Naive thymus-derived CD8-positive, alpha-beta T cell (primary cell): ENCODE data around the gene GPR176. TPM values are rescaled to one million over a fixed set of nuclear protein-coding genes. Genes with fewer than 3 reads are reported as not detected.
A peak's percentile ranks its signal among the peaks of the same experiment; 100 is the strongest.
"Not testable (repeated sequence)": the region's sequence is repeated elsewhere in the genome, so short reads cannot be mapped to it uniquely, and the experiment has no call there.

Experiments used
- ATAC-seq, 2 donors: fragments of 150-1000 bp; cut with Tn5 transposase in 1 of 2; sonication (Bioruptor Pico), chemical (Tn5 transposase) in 1 of 2; 1 replicate in 1 of 2; 2 replicates in 1 of 2; pipeline ENCODE4 v1.10.0; 2021; ENCODE audit warnings: mild to moderate bottlenecking in 2 of 2, moderate library complexity in 2 of 2
- POLR2A ChIA-PET: fragments of 350-600 bp; sonication (Branson Sonifier 250); formaldehyde crosslinking; loops from one replicate; lab custom pipeline; 2021; ENCODE audit warnings: antibody characterized with exemption; lab: Charles Lee
- DNase-seq, 10 donors: peaks; one replicate each; pipeline versions ENCODE4 v3.0.0 to v3.0.0-alpha.2; 2020 to 2022
- H3K27ac Mint-ChIP-seq, 10 donors: one replicate each; pipeline ENCODE4 v1.8.0; 2020 to 2022; ENCODE audit warnings: mild to moderate bottlenecking in 10 of 10, mixed read lengths in 10 of 10, moderate library complexity in 4 of 10, inconsistent platforms in 1 of 10
- H3K27me3 Mint-ChIP-seq, 5 donors: one replicate each; pipeline ENCODE4 v1.8.0; 2021 to 2022; ENCODE audit warnings: mixed read lengths in 5 of 5
- H3K36me3 Mint-ChIP-seq, 3 donors: one replicate each; pipeline ENCODE4 v1.8.0; 2020 to 2022; ENCODE audit warnings: mixed read lengths in 3 of 3, mild to moderate bottlenecking in 2 of 3, inconsistent platforms in 1 of 3
- H3K4me1 Mint-ChIP-seq, 4 donors: one replicate each; pipeline ENCODE4 v1.8.0; 2021 to 2022; ENCODE audit warnings: mixed read lengths in 4 of 4
- H3K4me3 Mint-ChIP-seq, 10 donors: one replicate each; pipeline ENCODE4 v1.8.0; 2020 to 2022; ENCODE audit warnings: mild to moderate bottlenecking in 10 of 10, mixed read lengths in 10 of 10, moderate library complexity in 6 of 10, inconsistent platforms in 1 of 10
- H3K9me3 Mint-ChIP-seq, 9 donors: one replicate each; pipeline ENCODE4 v1.8.0; 2020 to 2022; ENCODE audit warnings: mixed read lengths in 9 of 9, mild to moderate bottlenecking in 3 of 9, inconsistent platforms in 1 of 9, moderate library complexity in 1 of 9
- polyA plus RNA-seq, 3 donors: library from polyadenylated mRNA; unstranded; fragments of 300-500 nt; fragmentation: Illumina TruSeq; gene quantifications; one replicate each; pipeline ENCODE4 v1.2.3, GENCODE V29; 2021
- total RNA-seq, 8 experiments: library from RNA in 2 of 8; stranded (reverse) in 2 of 8; gene quantifications; one replicate each; pipeline ENCODE4 v1.2.3 and lab custom pipeline; 2021 to 2026

The GPR176 gene
- total and polyA plus RNA-seq, 5 experiments from 2014 or later: not detected

DNA sequence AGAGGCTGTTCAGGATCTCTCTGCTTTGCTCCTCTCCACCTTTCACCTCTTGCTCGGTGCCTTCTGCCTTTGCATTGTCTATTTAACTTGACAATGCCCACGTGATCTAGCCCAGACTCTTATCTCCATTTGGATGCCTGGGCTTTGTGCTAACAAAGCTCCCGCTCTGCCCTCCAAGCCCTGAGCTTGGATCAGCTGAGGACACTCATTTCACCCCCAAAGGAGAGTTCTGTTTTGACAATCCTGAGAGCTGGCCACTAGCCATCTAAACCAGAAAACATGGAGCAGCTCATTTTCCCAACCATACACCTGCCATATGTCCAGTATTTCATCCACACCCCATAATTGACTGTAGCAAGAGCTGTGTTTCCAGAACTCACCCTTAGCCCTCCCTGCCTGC, 12.8 kb downstream of the GPR176 start:
- Mint-ChIP-seq H3K9me3 (no peaks in the 10 kb centered on the region), H3K27me3 (peaks cover 0 to 9% (median 3%) of the 10 kb centered on the region in 5 donors), H3K4me3 (no peak overlapping the region), H3K4me1 (no peaks in the 10 kb centered on the region), H3K27ac (no peak overlapping the region), H3K36me3 (no peaks in the 10 kb centered on the region)
- DNase-seq (no peak), ATAC-seq (no peak)
- POLR2A ChIA-PET: no interaction called here

DNA sequence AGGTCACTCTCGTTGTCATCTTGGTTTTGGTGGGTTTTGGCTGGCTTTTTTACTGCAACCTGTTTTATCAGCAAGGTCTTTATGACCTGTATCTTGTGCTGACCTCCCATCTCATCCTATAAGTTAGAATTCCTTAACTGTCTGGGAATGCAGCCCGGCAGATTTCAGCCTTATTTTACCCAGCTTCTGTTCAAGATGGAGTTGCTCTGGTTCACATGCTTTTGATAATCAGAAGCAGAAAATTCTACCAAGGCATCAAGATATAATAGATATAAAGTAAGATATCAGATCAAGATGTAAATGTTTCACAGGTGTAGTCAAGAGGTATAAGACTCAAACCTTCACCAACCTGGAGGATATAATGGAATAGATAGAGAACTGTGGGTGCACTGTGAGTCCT, 16.0 kb downstream of the GPR176 start:
- no peak overlapping the region for H3K27ac Mint-ChIP-seq
- ATAC-seq (no peak), DNase-seq (no peak)
- no peaks in the 10 kb centered on the region for H3K4me1 Mint-ChIP-seq
- peaks cover 0 to 6% (median 3%) of the 10 kb centered on the region in 5 donors for H3K27me3 Mint-ChIP-seq
- no peaks in the 10 kb centered on the region for H3K36me3 Mint-ChIP-seq
- no peak overlapping the region for H3K4me3 Mint-ChIP-seq
- POLR2A ChIA-PET: no interaction called here
- no peaks in the 10 kb centered on the region for H3K9me3 Mint-ChIP-seq

DNA sequence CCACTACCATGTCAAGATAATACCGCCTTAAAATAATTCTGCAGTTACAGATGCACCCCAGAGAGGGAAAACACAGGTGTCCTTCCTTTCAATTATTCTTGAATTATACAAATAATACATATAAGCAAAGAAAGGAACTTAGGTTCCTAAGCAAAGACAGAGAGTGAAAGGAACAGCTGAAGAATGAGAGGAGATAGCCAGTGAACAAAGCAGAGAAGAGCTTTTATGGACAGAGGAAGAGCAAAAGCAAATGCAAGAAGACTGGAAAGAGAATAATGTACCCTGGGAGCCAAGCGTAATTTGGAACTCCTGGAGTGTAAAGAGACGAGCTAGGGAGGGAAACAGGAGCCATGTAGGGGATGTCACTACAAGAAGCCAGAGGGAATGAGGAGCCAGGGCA, 21.7 kb downstream of the GPR176 start:
- H3K27ac Mint-ChIP-seq: peak overlapping the region in 1 of 10 donors; percentile 84
- ATAC-seq (no peak), DNase-seq (no peak)
- H3K36me3 Mint-ChIP-seq: no peaks in the 10 kb centered on the region
- H3K27me3 Mint-ChIP-seq: peaks cover 5 to 21% (median 9%) of the 10 kb centered on the region in 5 donors
- POLR2A ChIA-PET: no interaction called here
- no peaks in the 10 kb centered on the region for H3K4me1 Mint-ChIP-seq
- no peaks in the 10 kb centered on the region for H3K9me3 Mint-ChIP-seq
- no peak overlapping the region for H3K4me3 Mint-ChIP-seq

DNA sequence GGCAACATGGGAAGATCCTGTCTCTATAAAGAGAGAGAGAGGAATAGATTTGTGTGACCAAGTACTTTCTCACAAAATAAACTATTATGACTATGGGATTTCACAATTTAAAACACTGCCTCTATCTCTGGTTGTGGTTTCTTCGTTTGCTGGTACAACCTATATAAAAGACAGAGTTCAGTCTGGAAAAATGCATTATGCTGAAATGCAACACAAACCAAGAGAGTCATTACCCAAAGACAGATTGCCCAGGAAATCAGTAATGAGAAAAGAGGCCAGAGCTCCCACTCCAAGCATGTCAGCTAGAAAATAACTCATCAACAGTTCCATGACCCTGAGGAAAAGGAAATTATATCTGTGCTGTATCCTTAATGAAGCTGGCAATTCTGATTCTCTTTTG, 23.2 kb downstream of the GPR176 start:
- Mint-ChIP-seq H3K9me3 (no peaks in the 10 kb centered on the region), H3K4me1 (no peaks in the 10 kb centered on the region), H3K36me3 (no peaks in the 10 kb centered on the region), H3K4me3 (no peak overlapping the region), H3K27ac (no peak overlapping the region), H3K27me3 (peaks cover 5 to 21% (median 9%) of the 10 kb centered on the region in 5 donors)
- ATAC-seq (no peak), DNase-seq (no peak)
- POLR2A ChIA-PET: no interaction called here

DNA sequence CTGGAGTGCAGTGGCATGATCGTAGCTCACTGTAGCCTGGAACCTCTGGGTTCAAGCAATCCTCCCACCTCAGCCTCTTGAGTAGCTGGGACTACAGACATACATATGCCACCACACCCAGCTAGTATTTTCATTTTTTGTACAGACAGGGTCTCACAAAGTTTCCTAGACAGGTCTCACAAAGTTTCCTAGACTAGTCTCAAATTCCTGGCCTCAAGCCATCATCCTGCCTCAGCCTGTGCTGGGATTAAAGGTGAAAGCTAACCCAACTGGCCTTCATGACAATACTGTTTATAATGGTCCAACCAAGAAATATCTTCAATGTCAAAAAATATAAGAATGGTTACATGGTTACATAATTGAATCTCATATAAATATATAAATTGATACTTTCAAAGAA, 24.0 kb downstream of the GPR176 start:
- Mint-ChIP-seq H3K4me3 (no peak overlapping the region), H3K9me3 (no peaks in the 10 kb centered on the region), H3K27me3 (peaks cover 5 to 21% (median 9%) of the 10 kb centered on the region in 5 donors), H3K4me1 (no peaks in the 10 kb centered on the region), H3K36me3 (no peaks in the 10 kb centered on the region), H3K27ac (no peak overlapping the region)
- POLR2A ChIA-PET: no interaction called here
- ATAC-seq (no peak), DNase-seq (no peak)

DNA sequence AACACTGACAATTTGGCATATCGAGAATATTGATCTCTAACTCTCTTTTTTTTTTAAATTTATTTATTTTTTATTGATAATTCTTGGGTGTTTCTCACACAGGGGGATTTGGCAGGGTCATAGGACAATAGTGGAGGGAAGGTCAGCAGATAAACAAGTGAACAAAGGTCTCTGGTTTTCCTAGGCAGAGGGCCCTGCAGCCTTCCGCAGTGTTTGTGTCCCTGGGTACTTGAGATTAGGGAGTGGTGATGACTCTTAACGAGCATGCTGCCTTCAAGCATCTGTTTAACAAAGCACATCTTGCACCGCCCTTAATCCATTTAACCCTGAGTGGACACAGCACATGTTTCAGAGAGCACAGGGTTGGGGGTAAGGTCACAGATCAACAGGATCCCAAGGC, 27.0 kb downstream of the GPR176 start:
- H3K27ac Mint-ChIP-seq, H3K4me1 Mint-ChIP-seq, H3K9me3 Mint-ChIP-seq, ATAC-seq, POLR2A ChIA-PET, DNase-seq, H3K36me3 Mint-ChIP-seq, H3K4me3 Mint-ChIP-seq: not testable (repeated sequence)
- peaks cover 0 to 12% (median 2%) of the 10 kb centered on the region in 5 donors for H3K27me3 Mint-ChIP-seq

DNA sequence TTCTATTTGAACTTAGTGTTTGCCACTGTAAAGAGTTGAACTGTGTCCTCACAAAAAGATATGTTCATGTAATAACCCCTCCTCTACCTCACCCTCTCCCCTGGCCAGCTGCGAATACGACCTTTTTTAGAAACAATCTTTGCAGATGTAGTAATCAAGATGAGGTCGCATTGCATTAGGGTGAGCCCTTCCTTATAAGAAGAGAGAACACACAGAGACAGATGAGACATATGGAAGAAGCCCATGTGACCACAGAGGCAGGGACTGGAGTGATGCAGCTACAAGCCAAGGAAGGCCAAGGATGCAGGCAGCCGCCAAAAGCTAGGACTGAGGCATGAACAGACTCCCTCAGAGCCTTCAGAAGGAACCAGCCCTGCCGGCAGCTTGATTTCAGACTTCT, 27.6 kb downstream of the GPR176 start:
- no peak overlapping the region for H3K4me3 Mint-ChIP-seq
- POLR2A ChIA-PET: no interaction called here
- H3K27me3 Mint-ChIP-seq: peaks cover 0 to 6% (median 2%) of the 10 kb centered on the region in 5 donors
- ATAC-seq (no peak), DNase-seq (no peak)
- H3K4me1 Mint-ChIP-seq: no peaks in the 10 kb centered on the region
- H3K36me3 Mint-ChIP-seq: no peaks in the 10 kb centered on the region
- no peaks in the 10 kb centered on the region for H3K9me3 Mint-ChIP-seq
- no peak overlapping the region for H3K27ac Mint-ChIP-seq

DNA sequence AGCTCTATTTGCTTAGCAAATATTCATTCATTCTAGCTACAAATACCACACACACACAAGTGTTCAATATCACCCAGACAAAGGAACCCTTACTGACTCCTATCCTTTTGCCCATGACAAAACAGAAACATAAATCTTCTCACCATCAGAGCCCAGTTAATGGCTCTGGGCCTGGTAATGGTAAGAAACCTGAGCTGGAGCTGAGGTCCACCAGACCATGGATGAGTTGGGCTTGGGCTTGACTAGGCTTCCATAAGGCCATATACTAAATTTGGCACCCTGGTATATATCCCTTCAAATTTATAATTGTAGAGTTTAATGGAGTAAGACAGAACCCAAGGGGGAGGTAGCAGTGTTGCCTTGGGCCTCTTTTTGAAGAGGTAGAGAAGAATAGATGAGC, 29.4 kb downstream of the GPR176 start:
- Mint-ChIP-seq H3K9me3 (no peaks in the 10 kb centered on the region), H3K27ac (no peak overlapping the region), H3K4me1 (no peaks in the 10 kb centered on the region), H3K4me3 (no peak overlapping the region), H3K36me3 (no peaks in the 10 kb centered on the region), H3K27me3 (peaks cover 0 to 1% (median 0%) of the 10 kb centered on the region in 5 donors)
- DNase-seq (no peak), ATAC-seq (no peak)
- POLR2A ChIA-PET: no interaction called here

DNA sequence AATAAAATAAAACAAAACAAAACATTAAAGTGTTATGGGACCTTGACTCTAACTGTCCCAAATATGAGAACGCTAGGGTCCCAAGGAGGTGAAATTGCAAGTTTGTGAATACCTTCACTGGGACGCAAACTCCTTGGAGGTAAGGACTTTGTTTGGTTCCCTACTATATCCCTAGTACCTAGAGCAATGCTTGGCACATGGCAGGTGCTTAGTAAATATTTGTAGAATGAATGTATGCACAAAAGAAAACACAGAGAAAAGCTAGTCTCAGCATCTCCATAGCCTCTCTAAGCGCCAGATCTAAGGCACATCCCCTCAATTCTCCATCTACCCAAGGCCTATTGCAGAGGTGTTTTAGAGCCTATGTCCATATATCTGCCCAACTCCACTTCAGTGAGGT, 30.5 kb downstream of the GPR176 start:
- H3K36me3 Mint-ChIP-seq: no peaks in the 10 kb centered on the region
- H3K4me1 Mint-ChIP-seq: no peaks in the 10 kb centered on the region
- H3K9me3 Mint-ChIP-seq: no peaks in the 10 kb centered on the region
- H3K27me3 Mint-ChIP-seq: peaks cover 0 to 1% (median 0%) of the 10 kb centered on the region in 5 donors
- no peak overlapping the region for H3K4me3 Mint-ChIP-seq
- DNase-seq (no peak), ATAC-seq (no peak)
- POLR2A ChIA-PET: no interaction called here
- H3K27ac Mint-ChIP-seq: no peak overlapping the region

DNA sequence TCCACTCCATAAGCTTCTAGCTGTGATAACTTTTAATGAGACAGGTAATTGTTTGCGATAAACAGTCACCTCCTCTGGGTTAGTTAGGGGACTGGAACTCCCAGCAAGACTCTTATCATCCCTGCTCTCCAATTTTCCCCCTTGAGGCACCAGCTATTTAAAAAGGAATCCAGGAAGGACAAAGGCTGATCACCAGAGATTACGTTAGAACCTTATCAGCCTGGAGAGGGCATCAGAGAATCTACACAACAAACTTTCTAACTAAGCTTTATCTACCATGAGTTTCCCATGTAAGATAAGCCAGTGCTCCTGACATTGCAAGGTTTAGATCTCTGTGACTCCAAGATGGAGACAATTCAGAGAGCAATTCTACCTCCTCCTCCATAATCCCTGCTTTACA, 31.3 kb downstream of the GPR176 start:
- POLR2A ChIA-PET: no interaction called here
- ATAC-seq: no peak
- no peak for DNase-seq
- Mint-ChIP-seq H3K27me3 (peaks cover 0 to 5% (median 1%) of the 10 kb centered on the region in 5 donors), H3K4me3 (no peak overlapping the region), H3K36me3 (no peaks in the 10 kb centered on the region), H3K4me1 (no peaks in the 10 kb centered on the region), H3K9me3 (no peaks in the 10 kb centered on the region), H3K27ac (no peak overlapping the region)

DNA sequence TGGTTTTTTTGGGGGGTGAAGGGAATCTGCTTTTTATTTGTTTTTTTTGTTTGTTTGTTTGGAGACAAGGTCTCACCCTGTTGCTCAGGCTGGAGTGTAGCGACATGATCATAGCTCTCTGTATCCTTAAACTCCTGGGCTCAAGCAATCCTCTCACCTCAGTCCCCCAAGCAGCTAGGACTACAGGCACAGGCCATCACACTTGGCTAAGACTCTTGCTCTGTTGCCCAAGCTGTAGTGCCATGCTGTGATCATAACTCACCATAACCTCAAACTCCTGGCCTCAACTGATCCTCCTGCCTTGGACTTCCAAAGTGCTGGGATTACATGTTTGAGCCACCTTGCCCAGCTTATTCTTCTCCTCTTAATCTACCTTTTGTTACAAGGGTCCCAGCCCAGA, 31.8 kb downstream of the GPR176 start:
- H3K4me1 Mint-ChIP-seq: no peaks in the 10 kb centered on the region
- peaks cover 0 to 5% (median 1%) of the 10 kb centered on the region in 5 donors for H3K27me3 Mint-ChIP-seq
- H3K4me3 Mint-ChIP-seq: no peak overlapping the region
- no peaks in the 10 kb centered on the region for H3K36me3 Mint-ChIP-seq
- ATAC-seq (no peak), DNase-seq (no peak)
- no peak overlapping the region for H3K27ac Mint-ChIP-seq
- H3K9me3 Mint-ChIP-seq: no peaks in the 10 kb centered on the region
- POLR2A ChIA-PET: no interaction called here

DNA sequence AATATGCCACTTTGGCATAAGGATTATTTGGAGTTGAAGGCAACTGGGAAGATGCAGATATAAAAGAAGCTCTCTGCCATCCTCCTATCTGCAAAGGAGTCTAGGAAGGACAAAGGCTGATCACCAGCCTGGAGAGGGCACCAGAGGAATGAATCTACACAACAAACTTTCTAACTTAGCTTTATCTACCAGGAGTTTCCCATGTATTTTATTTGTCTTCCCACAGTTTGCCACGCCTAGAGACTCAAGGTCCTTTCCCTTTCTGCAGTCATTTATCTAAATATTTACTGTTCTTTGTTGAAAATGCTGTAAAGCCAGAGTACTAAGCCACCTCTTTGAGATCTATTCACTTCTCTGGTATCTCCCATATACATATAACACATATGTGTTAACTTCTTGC, 32.2 kb downstream of the GPR176 start:
- no peaks in the 10 kb centered on the region for H3K9me3 Mint-ChIP-seq
- no peaks in the 10 kb centered on the region for H3K36me3 Mint-ChIP-seq
- H3K4me3 Mint-ChIP-seq: no peak overlapping the region
- H3K27ac Mint-ChIP-seq: no peak overlapping the region
- POLR2A ChIA-PET: interaction anchor here (0.5 kb wide), 1 partner anchor 115 kb away, joined by 3 read pairs; no protein-coding TSS in a partner anchor
- peaks cover 0 to 5% (median 1%) of the 10 kb centered on the region in 5 donors for H3K27me3 Mint-ChIP-seq
- ATAC-seq: no peak
- no peak for DNase-seq
- H3K4me1 Mint-ChIP-seq: no peaks in the 10 kb centered on the region

DNA sequence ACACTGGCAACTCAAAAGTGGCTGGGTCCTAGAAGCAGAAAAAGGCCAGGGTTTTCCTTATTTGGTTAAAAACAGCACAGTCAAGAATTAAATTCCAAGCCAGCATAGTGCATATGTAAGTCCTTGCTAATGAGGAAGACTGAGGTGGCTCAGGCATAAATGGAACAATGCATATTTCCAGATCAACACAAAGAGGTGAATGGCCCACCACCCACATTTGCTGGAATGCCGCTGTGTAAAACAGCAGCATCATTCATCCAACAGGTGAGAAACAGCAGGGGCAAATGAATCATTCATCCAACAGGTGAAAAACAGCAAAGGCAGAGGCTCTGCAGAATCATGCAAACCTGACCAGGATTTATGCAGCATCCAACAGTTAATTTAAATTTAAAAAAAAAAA, 32.9 kb downstream of the GPR176 start:
- no peak for DNase-seq
- no peak overlapping the region for H3K27ac Mint-ChIP-seq
- POLR2A ChIA-PET: interaction anchor here (0.5 kb wide), 1 partner anchor 116 kb away, joined by 3 read pairs; no protein-coding TSS in a partner anchor

DNA sequence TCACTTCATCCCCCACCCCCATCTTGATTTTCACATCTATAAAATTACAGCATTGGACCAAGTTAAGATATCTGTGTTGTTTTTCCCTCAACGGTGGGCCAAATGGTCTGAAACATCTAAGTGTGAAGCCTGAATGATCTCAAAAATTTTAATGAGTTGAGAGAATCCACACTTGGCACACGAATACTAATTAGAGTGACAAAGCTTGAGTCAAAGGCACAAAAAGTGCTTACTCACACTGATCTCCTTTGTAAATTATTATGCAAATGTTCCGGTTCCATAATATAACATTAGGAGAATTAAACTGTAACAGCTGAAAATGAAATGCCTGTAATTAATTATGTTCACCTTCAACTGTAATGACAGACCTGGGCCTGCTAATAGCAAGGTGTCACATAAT, 33.6 kb downstream of the GPR176 start:
- Mint-ChIP-seq H3K4me3 (no peak overlapping the region), H3K27me3 (peaks cover 0 to 13% (median 4%) of the 10 kb centered on the region in 5 donors), H3K4me1 (no peaks in the 10 kb centered on the region), H3K27ac (no peak overlapping the region), H3K9me3 (no peaks in the 10 kb centered on the region), H3K36me3 (no peaks in the 10 kb centered on the region)
- DNase-seq (no peak), ATAC-seq (no peak)
- POLR2A ChIA-PET: no interaction called here

More for the DNA sequence above, 32.9 kb downstream of the GPR176 start:
- Mint-ChIP-seq H3K27me3 (peaks cover 0 to 9% (median 4%) of the 10 kb centered on the region in 5 donors), H3K4me1 (no peaks in the 10 kb centered on the region), H3K36me3 (no peaks in the 10 kb centered on the region), H3K9me3 (no peaks in the 10 kb centered on the region), H3K4me3 (no peak overlapping the region)
- no peak for ATAC-seq
